K562 (cell line): ENCODE measurements around the gene AMZ2. TPM values are rescaled to one million over a fixed set of nuclear protein-coding genes. Genes with fewer than 3 reads are reported as not detected.

Source experiments
- BRD4 ChIP-seq: fragments of 200-600 bp; sonication (generic); IDR thresholded peaks from 2 replicates; pipeline ENCODE4 v1.6.1; 2017; ENCODE audit warnings: inconsistent platforms
- FOSL1 ChIP-seq: fragments of 200-800 bp; sonication (Bioruptor generic); conservative IDR thresholded peaks from 2 replicates; pipeline ENCODE4 v1.6.1; 2016; ENCODE audit warnings: missing genetic modification characterization, missing compliant biosample characterization
- NCOA2 ChIP-seq, 2 experiments: fragments of 450-650 bp; IDR thresholded peaks; 2 replicates each; pipeline ENCODE4 v1.6.1; 2018; ENCODE audit warnings: mild to moderate bottlenecking in 2 of 2, moderate library complexity in 1 of 2; ENCODE audit not compliant: partially characterized antibody in 2 of 2
- ZBTB2 ChIP-seq: fragments of 450-650 bp; IDR thresholded peaks from 2 replicates; pipeline ENCODE4 v1.6.1; 2016; ENCODE audit warnings: antibody characterized with exemption
- ZBTB40 ChIP-seq, 2 experiments: fragments of 450-650 bp in 1 of 2; sonication (generic) in 1 of 2; formaldehyde crosslinking in 1 of 2; IDR thresholded peaks; 2 replicates each; pipeline versions ENCODE4 v1.7.1 to v1.9.0; 2016 to 2022; ENCODE audit warnings: inconsistent platforms in 1 of 2, mild to moderate bottlenecking in 1 of 2, missing genetic modification reagents in 1 of 2
- ZNF133 ChIP-seq: fragments of 250-450 bp; sonication (Bioruptor Pico); IDR thresholded peaks from 2 replicates; pipeline ENCODE4 v1.4.0; 2020; ENCODE audit warnings: mild to moderate bottlenecking
- ZNF23 ChIP-seq: fragments of 250-450 bp; sonication (Bioruptor Pico); IDR thresholded peaks from 2 replicates; pipeline ENCODE4 v1.4.0; 2020; ENCODE audit warnings: mild to moderate bottlenecking
- ZNF592 ChIP-seq: fragments of 450-650 bp; IDR thresholded peaks from 2 replicates; pipeline ENCODE4 v1.6.1; 2017; ENCODE audit warnings: antibody characterized with exemption, mild to moderate bottlenecking
- ZNF75A ChIP-seq: fragments of 450-650 bp; formaldehyde crosslinking; IDR thresholded peaks from 2 replicates; pipeline ENCODE4 v1.4.0; 2020; ENCODE audit warnings: mild to moderate bottlenecking
- ZNF830 ChIP-seq: fragments of 250-450 bp; sonication (Bioruptor Pico); IDR thresholded peaks from 2 replicates; pipeline ENCODE4 v1.5.0; 2021; ENCODE audit warnings: mild to moderate bottlenecking
- polyA plus RNA-seq, 8 experiments: library from polyadenylated mRNA; depleted of rRNA in 4 of 8; stranded (reverse) in 5 of 8; unstranded in 3 of 8; fragments of >200 nt; fragmentation: Nextera tagmentation in 2 of 8; fragmentation: Illumina TruSeq in 1 of 8; extraction: Ambion mirVana in 2 of 8; extraction: Trizol in 1 of 8; gene quantifications; 2 replicates each; pipeline versions ENCODE4 v1.2.1 to v1.2.3, GENCODE V29; 2011 to 2014; ENCODE audit warnings: inconsistent platforms in 1 of 8, missing spikeins in 1 of 8
- total RNA-seq, 7 experiments: library from RNA; depleted of rRNA in 6 of 7; stranded (reverse); fragments of >200 nt in 6 of 7; fragmentation: Illumina TruSeq in 2 of 7; extraction: Trizol in 2 of 7; gene quantifications; 2 replicates each; pipeline versions ENCODE4 v1.2.1 to v1.2.3, GENCODE V29; 2011 to 2021; ENCODE audit warnings: low replicate concordance in 1 of 7

Gene AMZ2
- total and polyA plus RNA-seq, 9 of the 15 experiments (the other 6 are each of a cell fraction or from before 2014, with no cell fraction given) = 22.6 to 92.2 (median 52.6) TPM

GRCh38 chr17:68205251-68205807 lies 42.5 kb upstream of the AMZ2 start (continued):
- no peak for TF ChIP-seq ZNF75A (CRISPR knock-in tag)
- TF ChIP-seq FOSL1 (tag) = no peak
- TF ChIP-seq ZNF592 = no peak
- no peak for TF ChIP-seq ZBTB40 (IDR thresholded peaks at IDR 0.05)
- TF ChIP-seq ZBTB40 (CRISPR knock-in tag; IDR thresholded peaks at IDR 0.05) = no peak
- TF ChIP-seq ZBTB2 = no peak
- no peak for TF ChIP-seq ZNF830 (CRISPR knock-in tag)
- no peak for TF ChIP-seq ZNF133 (CRISPR knock-in tag)
- no peak for TF ChIP-seq ZNF23
- TF ChIP-seq NCOA2 (IDR thresholded peaks at IDR 0.05; ENCODE audit: partially characterized antibody in 2 of 2) = no peak
- TF ChIP-seq BRD4 = no peak
